ENCODE results near the gene ZNF782.
"Not testable (repeated sequence)": the region's sequence is repeated elsewhere in the genome, so short reads cannot be mapped to it uniquely, and the experiment has no call there.

ZNF782 gene

DNA sequence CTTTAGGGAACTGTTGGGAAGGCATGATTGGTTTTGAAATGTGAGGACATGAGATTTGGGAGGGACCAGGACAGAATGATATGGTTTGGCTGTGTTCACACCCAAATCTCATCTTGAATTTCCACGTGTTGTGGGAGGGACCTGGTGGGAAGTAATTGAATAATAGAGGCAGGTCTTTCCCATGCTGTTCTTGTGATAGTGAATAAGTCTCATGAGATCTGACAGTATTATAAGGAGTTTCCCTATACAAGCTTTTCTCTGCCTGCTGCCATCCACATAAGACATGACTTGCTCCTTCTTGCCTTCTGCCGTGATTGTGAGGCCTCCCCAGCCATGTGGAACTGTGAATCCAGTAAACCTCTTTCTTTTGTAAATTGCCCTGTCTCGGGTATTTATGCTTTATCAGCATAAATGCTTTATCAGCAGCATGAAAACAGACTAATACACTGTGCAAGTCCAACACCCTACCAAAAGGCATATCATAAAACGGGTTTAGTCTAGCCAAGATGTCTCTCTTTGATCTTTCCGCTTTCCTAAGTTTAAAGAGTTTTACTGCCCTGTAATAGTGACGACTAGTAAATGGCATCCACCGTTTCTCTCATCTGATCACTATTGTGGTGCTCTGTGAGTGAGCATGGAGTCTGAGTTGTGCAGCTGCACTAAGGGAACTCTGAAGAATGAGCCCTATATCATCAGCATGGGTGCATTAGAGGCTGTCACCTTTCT, 12.9 kb upstream of the ZNF782 start:
- H3K4me3 ChIP-seq (replicated peaks in 1 of 2; ENCODE audit: low read depth in 2 of 2, low read length in 2 of 2) = no peak overlapping the region
- TF ChIP-seq, protein P1, sequence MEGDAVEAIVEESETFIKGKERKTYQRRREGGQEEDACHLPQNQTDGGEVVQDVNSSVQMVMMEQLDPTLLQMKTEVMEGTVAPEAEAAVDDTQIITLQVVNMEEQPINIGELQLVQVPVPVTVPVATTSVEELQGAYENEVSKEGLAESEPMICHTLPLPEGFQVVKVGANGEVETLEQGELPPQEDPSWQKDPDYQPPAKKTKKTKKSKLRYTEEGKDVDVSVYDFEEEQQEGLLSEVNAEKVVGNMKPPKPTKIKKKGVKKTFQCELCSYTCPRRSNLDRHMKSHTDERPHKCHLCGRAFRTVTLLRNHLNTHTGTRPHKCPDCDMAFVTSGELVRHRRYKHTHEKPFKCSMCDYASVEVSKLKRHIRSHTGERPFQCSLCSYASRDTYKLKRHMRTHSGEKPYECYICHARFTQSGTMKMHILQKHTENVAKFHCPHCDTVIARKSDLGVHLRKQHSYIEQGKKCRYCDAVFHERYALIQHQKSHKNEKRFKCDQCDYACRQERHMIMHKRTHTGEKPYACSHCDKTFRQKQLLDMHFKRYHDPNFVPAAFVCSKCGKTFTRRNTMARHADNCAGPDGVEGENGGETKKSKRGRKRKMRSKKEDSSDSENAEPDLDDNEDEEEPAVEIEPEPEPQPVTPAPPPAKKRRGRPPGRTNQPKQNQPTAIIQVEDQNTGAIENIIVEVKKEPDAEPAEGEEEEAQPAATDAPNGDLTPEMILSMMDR (IDR thresholded peaks at IDR 0.05; ENCODE audit: low read depth, low read length) = no peak
- no peak for DNase-seq (ENCODE audit: low read depth in 2 of 2)

DNA sequence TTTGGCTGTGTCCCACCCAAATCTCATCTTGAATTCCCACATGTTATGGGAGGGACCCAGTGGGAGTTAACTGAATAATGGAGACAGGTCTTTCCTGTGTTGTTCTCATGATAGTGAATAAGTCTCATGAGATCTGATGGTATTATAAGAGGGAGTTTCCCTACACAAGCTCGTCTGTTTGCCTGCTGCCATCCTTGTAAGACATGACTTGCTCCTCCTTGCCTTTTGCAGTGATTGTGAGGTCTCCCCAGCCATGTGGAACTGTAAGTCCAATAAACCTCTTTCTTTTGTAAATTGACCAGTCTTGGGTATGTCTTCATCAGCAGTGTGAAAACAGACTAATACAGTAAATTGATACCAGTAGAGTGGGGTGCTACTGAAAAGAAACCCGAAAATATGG, 10.9 kb upstream of the ZNF782 start:
- not testable (repeated sequence) for H3K4me3 ChIP-seq (replicated peaks in 1 of 2; ENCODE audit: low read depth in 2 of 2, low read length in 2 of 2); DNase-seq (ENCODE audit: low read depth in 2 of 2)

DNA sequence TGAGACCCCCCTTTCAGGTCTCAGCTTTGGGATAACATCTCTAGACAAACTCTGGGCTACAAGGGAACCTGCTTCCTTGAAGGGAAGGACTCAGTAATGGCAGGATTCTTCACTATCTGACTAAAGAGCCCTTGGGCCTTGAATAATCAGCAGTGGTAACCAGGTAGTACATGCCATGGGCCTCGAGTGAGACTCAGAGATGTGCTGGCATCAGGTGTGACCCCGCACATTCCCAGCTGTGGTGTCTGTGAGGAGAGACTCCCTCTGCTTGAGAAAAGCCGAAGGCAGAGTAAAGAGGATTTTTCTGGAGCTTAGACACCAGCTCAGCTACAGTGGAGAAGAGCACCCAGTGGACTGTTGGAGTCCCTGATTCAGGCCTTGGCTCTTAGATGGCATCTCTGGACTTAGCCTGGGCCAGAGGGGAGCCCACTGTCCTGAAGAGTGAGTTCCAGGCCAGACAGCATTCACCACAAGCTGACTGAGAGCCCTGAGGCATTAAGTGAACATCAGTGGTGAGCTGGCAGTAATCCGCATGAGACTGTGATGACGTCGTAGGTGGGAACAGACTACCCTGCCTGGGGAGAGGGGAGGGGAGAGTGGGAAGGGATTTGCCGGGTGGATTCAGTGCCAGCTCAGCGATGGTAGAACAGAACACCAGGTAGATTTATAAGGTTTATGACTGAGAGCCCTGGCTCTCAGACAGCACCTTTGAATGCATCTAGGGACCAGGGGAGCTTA, 5.3 kb upstream of the ZNF782 start:
- DNase-seq (ENCODE audit: low read depth in 2 of 2) = peak; percentile 25 to 56
- TF ChIP-seq, protein P1 (IDR thresholded peaks at IDR 0.05; ENCODE audit: low read depth, low read length) = no peak

DNA sequence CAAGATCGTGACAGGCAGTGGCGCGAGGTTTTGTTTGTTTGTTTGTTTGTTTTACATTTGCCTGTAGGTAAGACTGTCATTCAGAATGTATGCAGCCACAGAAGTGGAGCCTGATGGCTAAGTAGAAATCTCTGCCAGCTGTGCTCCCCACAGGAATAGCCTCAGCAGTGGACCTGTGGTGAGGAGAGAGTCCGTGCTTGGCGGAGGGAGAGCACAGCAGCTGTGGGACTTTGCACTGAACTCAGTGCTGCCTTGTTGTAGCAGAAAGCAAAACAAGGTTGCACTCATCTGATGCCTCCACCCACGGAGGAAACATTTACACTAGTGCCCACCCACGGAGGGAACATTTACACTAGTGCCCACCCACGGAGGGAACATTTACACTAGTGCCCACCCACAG, 4.4 kb upstream of the ZNF782 start:
- no peak overlapping the region for H3K4me3 ChIP-seq (replicated peaks in 1 of 2; ENCODE audit: low read depth in 2 of 2, low read length in 2 of 2)
- no peak for DNase-seq (ENCODE audit: low read depth in 2 of 2)
- TF ChIP-seq, protein P1 (IDR thresholded peaks at IDR 0.05; ENCODE audit: low read depth, low read length) = no peak

More for the DNA sequence above, 5.3 kb upstream of the ZNF782 start:
- no peak overlapping the region for H3K4me3 ChIP-seq (replicated peaks in 1 of 2; ENCODE audit: low read depth in 2 of 2, low read length in 2 of 2)

DNA sequence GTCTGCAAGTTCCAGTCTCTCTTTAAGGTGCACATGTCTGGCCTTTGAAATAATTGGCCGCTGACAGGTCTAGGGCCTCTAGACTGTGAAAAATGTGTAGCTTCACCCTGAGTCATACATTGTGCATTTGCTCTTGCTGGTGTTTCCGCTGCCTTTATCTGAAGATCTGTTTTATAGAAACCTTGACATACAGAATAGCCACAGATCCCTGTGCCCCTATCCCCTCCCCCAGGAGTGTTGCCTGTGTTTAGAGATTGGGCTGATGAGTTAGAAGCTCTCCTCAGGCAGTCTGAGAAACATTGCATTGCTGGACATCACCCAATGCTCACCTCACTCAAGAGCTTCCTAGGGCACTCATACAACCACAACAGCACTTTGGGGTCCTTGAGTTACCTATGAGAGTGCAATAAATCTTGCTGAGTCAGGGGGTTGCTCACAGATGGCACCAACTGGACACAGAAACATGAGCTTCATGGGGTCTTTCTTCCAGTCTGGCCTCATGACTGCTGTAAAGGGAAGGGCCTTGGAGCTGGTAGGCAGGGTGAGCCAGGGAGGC, 3.8 kb upstream of the ZNF782 start:
- peak; percentile 32 to 69 for DNase-seq (ENCODE audit: low read depth in 2 of 2)
- TF ChIP-seq, protein P1 (IDR thresholded peaks at IDR 0.05; ENCODE audit: low read depth, low read length) = no peak
- no peak overlapping the region for H3K4me3 ChIP-seq (replicated peaks in 1 of 2; ENCODE audit: low read depth in 2 of 2, low read length in 2 of 2)

DNA sequence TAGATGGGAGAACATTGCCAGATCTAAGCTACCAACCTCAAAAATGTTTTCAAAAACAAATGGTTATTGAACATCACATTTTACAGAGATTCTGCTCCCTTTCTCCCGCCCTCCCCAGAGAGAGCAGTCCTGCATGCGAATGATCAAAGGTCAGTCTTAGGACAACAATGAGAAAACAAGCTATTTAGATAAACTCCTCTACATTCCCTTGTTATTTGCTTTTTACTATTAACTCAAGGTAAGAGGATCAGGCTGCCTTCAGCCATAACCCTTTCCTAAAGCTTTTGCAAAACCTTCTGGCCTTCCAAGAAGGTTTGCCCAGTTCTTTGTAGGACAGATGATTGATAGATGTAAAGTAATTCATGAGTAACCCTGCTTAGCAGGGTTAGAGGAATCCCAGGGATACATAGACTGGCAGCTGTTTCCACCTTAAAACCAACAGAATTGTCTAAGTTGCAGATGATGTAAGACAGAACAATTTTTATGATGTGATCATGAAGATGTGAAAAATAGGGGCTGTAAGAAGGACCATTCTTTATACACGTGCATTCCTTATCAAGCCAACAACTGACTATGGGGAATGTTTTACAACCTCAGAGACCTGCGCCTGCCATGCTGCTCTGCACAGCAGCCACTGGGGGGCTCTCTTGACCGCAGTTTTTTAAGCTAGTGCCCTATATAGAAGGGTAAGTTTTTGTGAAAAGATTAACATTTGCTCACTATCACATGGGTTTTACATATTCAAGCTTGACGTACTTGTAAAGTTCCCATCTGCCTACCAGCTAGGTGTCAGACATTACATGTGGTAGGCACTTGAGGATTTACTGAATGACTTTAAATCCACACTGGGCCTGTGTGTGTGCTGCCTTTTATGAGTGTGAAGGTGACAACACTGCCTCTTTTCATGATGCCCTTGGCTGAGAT, 2.3 kb upstream of the ZNF782 start:
- peak; percentile 80 for DNase-seq (ENCODE audit: low read depth in 2 of 2)
- no peak overlapping the region for H3K4me3 ChIP-seq (replicated peaks in 1 of 2; ENCODE audit: low read depth in 2 of 2, low read length in 2 of 2)
- TF ChIP-seq, protein P1 (IDR thresholded peaks at IDR 0.05; ENCODE audit: low read depth, low read length) = peak; percentile 90

All from cardiac fibroblast (primary cell).